Ecto neural progenitor cell (in vitro differentiated cells): ENCODE results near the gene RRBP1.

Source experiments
- DNase-seq: peaks from one replicate; pipeline ENCODE4 v3.0.0-alpha.2; 2018; ENCODE audit warnings: low spot score

RRBP1 gene

GRCh38 chr20:17622086-17622850, 59.8 kb downstream of the RRBP1 start:
- no peak for DNase-seq

- DNase-seq, result peak; percentile 31
These were observed 60.6 kb downstream of the RRBP1 start for GRCh38 chr20:17621229-17621968.

- DNase-seq, result peak; percentile 28
These were observed 61.4 kb downstream of the RRBP1 start for GRCh38 chr20:17620371-17621228.

- peak; percentile 25 for DNase-seq
These were observed 62.5 kb downstream of the RRBP1 start for GRCh38 chr20:17619351-17620093.

- DNase-seq, result no peak
These were observed 63.4 kb downstream of the RRBP1 start for GRCh38 chr20:17618673-17619013.

- DNase-seq, result peak; percentile 43
These were observed 64.0 kb downstream of the RRBP1 start for GRCh38 chr20:17617868-17618672.

- DNase-seq, result peak; percentile 79
These were observed 64.7 kb downstream of the RRBP1 start for GRCh38 chr20:17617212-17617867.

GRCh38 chr20:17616480-17617211, 65.4 kb downstream of the RRBP1 start:
- DNase-seq, result peak; percentile 40

GRCh38 chr20:17615645-17616479, 66.2 kb downstream of the RRBP1 start:
- DNase-seq, result peak; percentile 34

GRCh38 chr20:17614812-17615644, 67.0 kb downstream of the RRBP1 start:
- DNase-seq, result peak; percentile 39

- peak; percentile 48 for DNase-seq
These were observed 67.7 kb downstream of the RRBP1 start for GRCh38 chr20:17614176-17614811.

- DNase-seq, result no peak
These were observed 68.5 kb downstream of the RRBP1 start for GRCh38 chr20:17613328-17614175.

- DNase-seq, result peak; percentile 44
These were observed 69.1 kb downstream of the RRBP1 start for GRCh38 chr20:17612992-17613327.

- DNase-seq, result peak; percentile 41
These were observed 69.6 kb downstream of the RRBP1 start for GRCh38 chr20:17612287-17612991.

GRCh38 chr20:17611540-17612286, 70.3 kb downstream of the RRBP1 start:
- DNase-seq, result peak; percentile 54
